Measurements from ENCODE around the gene COG2. TPM values are rescaled to one million over a fixed set of nuclear protein-coding genes. Genes with fewer than 3 reads are reported as not detected.
"Not testable (repeated sequence)": the region's sequence is repeated elsewhere in the genome, so short reads cannot be mapped to it uniquely, and the experiment has no call there.

The COG2 gene
- total and polyA plus RNA-seq, 2 of the 8 experiments (the other 6 are each of a cell fraction or from before 2014, with no cell fraction given), result 10.3 to 36.7 TPM

- H2BK12ac ChIP-seq (ENCODE audit: low read depth, low read length); H3K9me3 ChIP-seq (ENCODE audit: insufficient read depth in 2 of 2, low read depth in 1 of 2, low read length in 1 of 2); H3K23me2 ChIP-seq (ENCODE audit: low read depth, low read length); H3K23ac ChIP-seq (ENCODE audit: insufficient read length); H3K56ac ChIP-seq (replicated peaks; ENCODE audit: insufficient read length, low read depth, low read length); H2BK120ac ChIP-seq (replicated peaks; ENCODE audit: low read depth, low read length); FAIRE-seq; H2BK5ac ChIP-seq (ENCODE audit: low read depth, low read length); H4K5ac ChIP-seq (ENCODE audit: insufficient read length, low read depth, low read length); H3K36me3 ChIP-seq (ENCODE audit: control insufficient read depth in 2 of 4, insufficient read depth in 4 of 4, low read length in 3 of 4); H3K4me3 ChIP-seq (ENCODE audit: extremely low read depth in 1 of 4, insufficient read depth in 2 of 4, low read depth in 3 of 4, low read length in 4 of 4); H2AK5ac ChIP-seq (ENCODE audit: low read depth, low read length); H3K14ac ChIP-seq (ENCODE audit: insufficient read length); H3K79me1 ChIP-seq (ENCODE audit: low read depth, low read length); H3K18ac ChIP-seq (ENCODE audit: extremely low read depth, low read length); POLR2A ChIA-PET (ENCODE audit: partially characterized antibody); DNase-seq (ENCODE audit: low read depth in 1 of 2, low spot score in 2 of 2); H3K27me3 ChIP-seq (replicated peaks in 1 of 4; ENCODE audit: control insufficient read depth in 3 of 4, extremely low read depth in 1 of 4, insufficient read depth in 3 of 4, low read length in 3 of 4); H4K8ac ChIP-seq (ENCODE audit: extremely low read depth, insufficient read depth, low read length); H3K4ac ChIP-seq (replicated peaks; ENCODE audit: insufficient read length, low read depth, low read length); H3K9ac ChIP-seq (replicated peaks in 1 of 4; ENCODE audit: extremely low read depth in 1 of 4, low read depth in 3 of 4, low read length in 3 of 4); H2BK15ac ChIP-seq (ENCODE audit: low read length); H3K4me2 ChIP-seq (ENCODE audit: insufficient read depth in 1 of 2, low read depth in 2 of 2, low read length in 2 of 2); H3K79me2 ChIP-seq (ENCODE audit: control insufficient read depth in 1 of 2, insufficient read depth in 2 of 2, low read length in 2 of 2); H4K91ac ChIP-seq (replicated peaks; ENCODE audit: insufficient read length, low read length); H4K20me1 ChIP-seq (replicated peaks in 1 of 2; ENCODE audit: control insufficient read depth in 1 of 2, insufficient read depth in 2 of 2, low read length in 2 of 2); H2AFZ ChIP-seq (ENCODE audit: low read length); H2BK20ac ChIP-seq (ENCODE audit: low read length); H3K27ac ChIP-seq (ENCODE audit: low read depth, low read length): not testable (repeated sequence)
- H3K4me1 ChIP-seq (replicated peaks in 1 of 4; ENCODE audit: control insufficient read depth in 3 of 4, insufficient read depth in 4 of 4, low read length in 3 of 4), result peaks cover 0 to 10% (median 4%) of the 10 kb centered on the region in 4 experiments; a peak in 4 of 7 replicates
- CTCF ChIA-PET (ENCODE audit: partially characterized antibody), result interaction anchor here (0.7 to 1.9 kb wide), 3 partner anchors 37 to 57 kb away, joined by 3 to 4 read pairs (median 3); no protein-coding TSS in a partner anchor
- 68% methylated on average over 3 of the region's 3 CpGs; no CpG with 5 or more reads in 1 of the 2 experiments for WGBS, 2 experiments (ENCODE audit: extremely low coverage in 1 of 2, insufficient coverage in 1 of 2, insufficient read length in 1 of 2, insufficient replicate concordance in 2 of 2, low coverage in 1 of 2, low lambda C conversion rate in 2 of 2, missing lambda C conversion rate in 1 of 2)
Measured at GRCh38 chr1:230716453-230716852, 74.2 kb downstream of the COG2 start.

Measured in H1 (cell line).